ENCODE results near the gene MPHOSPH8.

Gene MPHOSPH8

DNA sequence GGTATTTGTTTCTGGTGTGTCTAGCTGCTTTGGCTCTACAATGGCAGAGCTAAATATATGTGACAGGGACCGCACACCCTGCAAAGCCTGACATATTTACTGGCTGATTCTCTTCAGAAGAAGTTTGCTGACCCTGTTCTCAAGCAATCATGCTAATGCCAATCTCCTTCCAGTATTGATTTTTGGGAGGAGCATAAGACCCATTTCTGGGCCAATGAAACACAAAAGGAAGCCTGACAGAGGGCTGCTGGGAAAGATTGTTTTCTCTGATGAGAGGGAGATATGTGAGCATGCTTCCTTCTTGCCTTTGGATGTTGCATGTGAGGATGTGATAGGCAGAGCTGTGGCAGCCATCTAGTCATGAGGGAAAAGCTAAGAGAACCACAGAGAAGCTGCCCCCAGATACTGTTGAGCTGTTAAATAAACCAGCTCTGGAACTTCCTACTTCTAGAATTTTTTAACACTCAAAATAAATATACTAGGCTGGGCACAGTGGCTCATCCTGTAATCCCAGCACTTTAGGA is 40.7 kb upstream of the MPHOSPH8 start:
- TF ChIP-seq CTCF (IDR thresholded peaks at IDR 0.05; ENCODE audit: control extremely low read depth, extremely low read depth, low read depth, missing control alignments): no peak
- CTCF ChIA-PET: interaction anchor here (1.5 kb wide), 1 partner anchor 9 kb away, joined by 5 read pairs; no protein-coding TSS in a partner anchor
- POLR2A ChIA-PET: no interaction called here
- DNase-seq (ENCODE audit: extremely low spot score): no peak

DNA sequence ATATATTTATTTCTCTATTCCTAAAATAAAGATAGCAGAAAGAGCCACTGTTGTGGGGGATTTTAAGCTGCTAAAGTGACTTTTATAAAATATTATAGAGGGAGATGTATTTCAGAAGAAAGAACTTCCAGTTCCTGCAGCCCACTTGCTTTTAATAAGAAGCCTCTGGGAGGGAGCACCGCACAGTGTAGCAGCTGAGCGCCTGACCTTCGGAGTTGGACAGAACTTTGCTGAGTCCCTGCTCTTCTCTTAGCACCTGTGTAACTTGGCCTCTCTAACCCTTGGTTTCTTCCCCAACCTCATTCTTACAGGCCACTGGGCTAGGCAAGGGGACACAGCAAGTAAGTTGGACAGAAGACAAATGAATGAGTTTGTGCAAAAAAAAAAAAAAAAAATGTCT is 37.4 kb upstream of the MPHOSPH8 start:
- POLR2A ChIA-PET: no interaction called here
- no peak for DNase-seq (ENCODE audit: extremely low spot score)
- CTCF ChIA-PET: interaction anchor here (2.7 kb wide), 1 partner anchor 8 kb away, joined by 14 read pairs; no protein-coding TSS in a partner anchor
- no peak for TF ChIP-seq CTCF (IDR thresholded peaks at IDR 0.05; ENCODE audit: control extremely low read depth, extremely low read depth, low read depth, missing control alignments)

DNA sequence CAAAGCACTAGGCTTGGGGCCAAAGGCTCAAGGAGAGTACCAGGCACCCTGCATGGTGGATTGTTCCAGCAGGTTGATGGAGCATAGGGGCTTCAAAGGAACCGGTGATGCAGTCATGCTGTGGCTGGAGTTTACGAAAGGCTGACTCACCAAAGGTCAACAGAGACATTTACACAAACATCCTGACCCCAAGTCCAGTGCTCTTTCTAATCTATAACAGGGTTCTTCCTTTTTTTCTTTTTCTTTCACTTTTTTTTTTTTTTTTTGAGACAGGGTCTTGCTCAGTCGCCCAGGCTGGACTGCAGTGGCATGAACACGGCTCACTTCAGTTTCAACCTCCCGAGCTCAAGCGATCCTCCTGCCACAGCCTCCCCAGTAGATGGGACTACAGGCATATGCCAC is 36.5 kb upstream of the MPHOSPH8 start:
- TF ChIP-seq CTCF (IDR thresholded peaks at IDR 0.05; ENCODE audit: control extremely low read depth, extremely low read depth, low read depth, missing control alignments): no peak
- ChIA-PET CTCF (interaction anchor here (1.4 to 2.7 kb wide), 2 partner anchors 9 to 22 kb away, joined by 5 to 14 read pairs; no protein-coding TSS in a partner anchor), POLR2A (no interaction called here)
- DNase-seq (ENCODE audit: extremely low spot score): no peak

- ChIA-PET POLR2A (no interaction called here), CTCF (interaction anchor here (1.4 to 2.7 kb wide), 2 partner anchors 9 to 21 kb away, joined by 5 to 14 read pairs; no protein-coding TSS in a partner anchor)
- no peak for DNase-seq (ENCODE audit: extremely low spot score)
- TF ChIP-seq CTCF (IDR thresholded peaks at IDR 0.05; ENCODE audit: control extremely low read depth, extremely low read depth, low read depth, missing control alignments): no peak
Measured at GRCh38 chr13:19597523-19597922, 35.9 kb upstream of the MPHOSPH8 start.

- TF ChIP-seq CTCF (IDR thresholded peaks at IDR 0.05; ENCODE audit: control extremely low read depth, extremely low read depth, low read depth, missing control alignments): peak; percentile 29
- POLR2A ChIA-PET: no interaction called here
- DNase-seq (ENCODE audit: extremely low spot score): peak; percentile 78
- CTCF ChIA-PET: interaction anchor here (0.7 to 2.4 kb wide), 5 partner anchors 9 to 37 kb away, joined by 3 to 11 read pairs (median 5); no protein-coding TSS in a partner anchor
Measured at GRCh38 chr13:19601749-19602725, 31.4 kb upstream of the MPHOSPH8 start.

DNA sequence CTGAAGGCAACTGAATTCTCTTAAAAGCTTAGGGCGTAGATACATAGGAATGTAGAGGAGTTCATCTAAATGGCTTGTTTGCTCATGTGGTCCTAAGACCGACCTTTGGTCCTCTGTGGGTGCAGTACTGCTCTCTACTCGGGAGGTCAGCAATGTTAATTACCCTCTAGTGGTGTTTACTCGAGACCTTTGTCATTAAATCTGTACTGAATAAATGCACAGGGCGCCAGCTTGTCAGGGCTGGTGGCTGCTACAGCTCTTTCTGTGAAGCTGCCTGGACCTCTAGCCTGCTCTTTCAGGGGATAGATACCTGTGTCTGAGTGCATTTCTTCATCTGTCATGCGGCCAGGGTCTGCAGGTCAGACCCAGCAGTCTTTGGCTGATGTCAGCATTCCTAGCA is 29.2 kb upstream of the MPHOSPH8 start:
- POLR2A ChIA-PET: no interaction called here
- DNase-seq (ENCODE audit: extremely low spot score): no peak
- CTCF ChIA-PET: no interaction called here
- no peak for TF ChIP-seq CTCF (IDR thresholded peaks at IDR 0.05; ENCODE audit: control extremely low read depth, extremely low read depth, low read depth, missing control alignments)

Measured in GM10248 (cell line).